Right renal pelvis (tissue), 4 donors: ENCODE data around the gene DIP2C. TPM values are rescaled to one million over a fixed set of nuclear protein-coding genes. Genes with fewer than 3 reads are reported as not detected.
"Not testable (repeated sequence)": the region's sequence is repeated elsewhere in the genome, so short reads cannot be mapped to it uniquely, and the experiment has no call there.

Experiments used
- DNase-seq, 4 donors: peaks; one replicate each; pipeline ENCODE4 v3.0.0-alpha.2; 2013; ENCODE audit warnings: low read depth in 4 of 4, low spot score in 3 of 4, missing footprints in 1 of 4
- polyA plus RNA-seq, 4 donors: library from polyadenylated mRNA; unstranded; fragments of 120-200 nt; gene quantifications; one replicate each; pipeline ENCODE4 v1.2.1, GENCODE V29; 2013; ENCODE audit not compliant: insufficient read length in 4 of 4

The DIP2C gene
- polyA plus RNA-seq, 4 donors = 19.6 to 22.4 (median 21.1) TPM

DNA sequence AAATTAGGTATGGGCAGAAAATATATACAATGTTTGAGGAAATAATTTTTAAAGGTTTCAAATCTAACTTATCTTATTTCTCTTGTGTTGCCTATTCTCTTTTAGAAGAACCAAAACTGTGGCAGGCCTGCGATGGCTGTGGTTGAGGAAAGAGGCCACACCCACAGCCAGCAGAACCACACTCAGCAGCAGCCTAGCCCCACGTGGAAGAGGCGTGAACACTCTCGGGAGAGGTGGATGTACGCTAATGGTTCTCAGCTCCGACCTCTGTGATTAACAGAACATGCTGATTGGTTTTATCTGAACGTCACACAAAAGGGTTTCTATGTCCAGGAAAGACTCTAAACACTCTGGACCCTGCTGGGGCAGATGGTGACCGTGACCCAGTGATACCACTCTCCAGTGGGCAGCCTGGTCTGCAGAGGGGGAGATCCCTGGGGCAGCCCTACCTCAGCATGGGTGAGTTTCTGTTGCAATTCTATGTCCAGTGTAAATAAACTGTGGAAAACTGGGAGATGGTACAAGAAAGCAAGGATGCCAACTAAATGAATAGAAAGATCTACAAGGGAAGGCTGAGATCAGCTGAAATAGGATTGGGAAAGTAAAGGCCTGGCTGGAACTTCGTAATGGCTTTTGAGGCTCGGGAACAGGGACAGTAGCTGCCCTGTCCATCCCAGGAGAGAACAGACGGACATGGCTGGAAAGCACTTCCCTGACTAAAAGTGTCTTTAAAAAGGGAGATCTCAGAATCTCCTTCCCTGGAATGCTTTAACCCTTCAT is 26.6 kb downstream of the DIP2C start:
- no peak for DNase-seq

DNA sequence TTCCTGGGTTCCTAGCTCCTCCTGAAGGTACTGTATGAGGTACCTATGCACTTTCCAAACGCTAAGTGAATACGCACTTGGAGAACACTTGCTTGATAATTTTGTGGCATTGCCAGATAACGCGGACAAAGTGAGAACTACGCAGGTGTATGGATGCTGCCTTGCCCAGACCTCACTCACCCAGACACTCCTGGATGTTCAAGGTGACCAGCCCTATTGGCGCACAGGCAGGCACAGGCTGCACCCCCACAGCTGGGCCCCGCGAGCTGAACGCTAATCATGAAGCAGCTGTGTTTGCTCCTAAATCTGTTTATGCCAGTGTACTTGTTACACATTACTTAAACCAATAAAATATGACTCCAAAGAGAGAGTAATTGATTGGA is 27.3 kb downstream of the DIP2C start:
- DNase-seq = no peak

DNA sequence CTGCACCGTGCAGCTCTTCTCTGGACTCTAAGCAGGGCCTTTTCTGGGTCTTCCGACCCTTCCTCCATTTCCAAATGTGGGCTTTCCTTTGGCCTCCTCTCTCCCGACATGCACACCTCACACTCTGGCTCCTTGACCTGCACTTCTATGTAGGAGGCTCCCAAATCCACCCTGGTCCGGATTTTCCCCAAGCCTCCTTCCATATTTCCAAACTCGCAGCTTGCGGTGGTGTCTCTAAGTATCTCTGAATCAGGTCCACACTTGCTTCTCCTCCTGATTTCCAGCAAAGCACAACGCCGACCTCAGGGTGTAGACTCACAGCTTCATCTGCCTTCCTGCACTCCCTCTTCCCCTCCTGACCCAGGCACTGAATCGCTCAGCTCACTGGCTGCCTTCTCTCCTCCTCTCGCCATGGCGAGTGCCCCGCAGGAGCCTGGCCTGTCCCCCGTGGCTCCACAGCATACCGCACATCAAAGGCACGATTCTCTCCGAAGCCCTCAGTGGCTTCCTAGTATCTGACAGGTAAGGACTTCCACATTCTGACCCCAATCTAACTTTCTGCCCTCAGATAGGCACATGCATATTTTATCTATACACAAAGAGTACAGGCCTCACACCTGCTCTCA is 27.8 kb downstream of the DIP2C start:
- no peak for DNase-seq

DNA sequence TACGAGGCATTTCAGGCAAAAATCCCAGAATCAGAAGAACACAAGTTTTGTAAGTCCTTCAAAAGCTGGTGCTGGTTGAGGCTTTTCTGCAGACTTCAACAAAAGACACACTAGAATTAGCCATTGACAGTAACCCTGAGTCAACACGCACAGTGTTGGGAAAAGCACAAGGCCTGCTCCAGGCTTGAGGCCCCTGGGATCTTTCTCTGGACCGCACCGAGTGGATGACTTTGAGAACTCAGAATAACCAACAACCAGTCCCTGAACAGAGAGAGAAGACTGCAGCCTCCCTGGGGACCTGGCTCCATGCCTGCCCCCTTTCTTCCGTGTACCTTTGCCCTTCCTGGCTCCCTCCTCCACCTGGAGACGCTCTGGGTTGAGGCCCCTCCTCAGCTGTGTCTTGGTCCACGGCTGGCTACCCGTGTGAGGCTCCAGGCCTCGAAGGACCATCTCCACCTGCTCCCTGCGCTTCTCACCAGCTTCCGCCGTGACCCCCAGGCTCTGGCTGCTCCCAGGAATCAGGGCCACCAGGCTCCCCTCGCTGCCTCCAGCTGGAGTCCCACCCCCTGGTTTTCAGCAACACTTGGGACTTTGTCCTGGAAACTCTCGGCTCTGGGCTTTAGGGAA is 28.4 kb downstream of the DIP2C start:
- no peak for DNase-seq

DNA sequence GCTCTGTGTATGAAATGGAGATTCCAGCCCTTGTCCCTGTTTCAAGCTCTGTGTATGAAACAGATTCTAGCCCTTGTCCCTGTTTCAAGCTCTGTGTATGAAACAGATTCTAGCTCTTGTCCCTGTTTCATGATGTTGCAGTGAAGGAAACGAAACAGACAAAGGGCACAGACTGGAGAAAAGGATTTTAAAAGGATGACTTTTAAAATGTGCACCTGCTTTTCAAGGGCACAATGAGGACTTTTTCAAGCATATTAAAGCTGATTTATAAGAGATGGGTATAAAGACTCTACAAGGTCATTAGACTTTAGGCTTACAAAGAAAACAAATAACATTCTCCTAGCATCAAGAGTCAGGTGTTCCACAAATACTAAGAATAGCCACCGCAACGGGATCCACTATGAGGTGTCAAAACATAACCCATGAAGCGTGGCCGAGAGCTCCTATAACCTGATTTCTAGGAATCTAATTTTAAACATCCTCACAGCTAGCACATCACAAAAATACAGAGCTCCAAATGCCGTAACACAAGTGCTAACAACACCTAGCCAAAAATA is 29.0 kb downstream of the DIP2C start:
- DNase-seq = no peak

DNA sequence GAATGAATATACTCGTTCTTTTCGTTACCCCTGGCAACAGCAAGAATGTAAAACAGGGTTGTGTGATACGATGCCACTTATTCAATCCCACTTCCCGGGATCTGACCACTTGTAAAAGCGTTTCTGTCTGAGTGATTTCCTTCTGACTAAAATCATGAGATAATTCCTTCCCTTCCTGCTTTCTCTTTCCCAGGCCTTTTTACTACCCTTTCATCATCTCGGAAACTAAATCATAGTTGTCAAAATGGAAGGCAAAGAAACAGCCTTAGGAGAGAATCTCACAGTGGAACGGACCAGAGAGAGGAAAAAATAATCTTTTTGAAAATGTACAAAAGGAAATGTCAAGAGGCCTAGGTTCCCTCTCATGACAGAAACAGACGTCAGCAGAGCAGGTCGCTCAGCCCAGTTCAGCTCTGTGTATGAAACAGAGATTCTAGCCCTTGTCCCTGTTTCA is 29.8 kb downstream of the DIP2C start:
- DNase-seq = no peak

DNA sequence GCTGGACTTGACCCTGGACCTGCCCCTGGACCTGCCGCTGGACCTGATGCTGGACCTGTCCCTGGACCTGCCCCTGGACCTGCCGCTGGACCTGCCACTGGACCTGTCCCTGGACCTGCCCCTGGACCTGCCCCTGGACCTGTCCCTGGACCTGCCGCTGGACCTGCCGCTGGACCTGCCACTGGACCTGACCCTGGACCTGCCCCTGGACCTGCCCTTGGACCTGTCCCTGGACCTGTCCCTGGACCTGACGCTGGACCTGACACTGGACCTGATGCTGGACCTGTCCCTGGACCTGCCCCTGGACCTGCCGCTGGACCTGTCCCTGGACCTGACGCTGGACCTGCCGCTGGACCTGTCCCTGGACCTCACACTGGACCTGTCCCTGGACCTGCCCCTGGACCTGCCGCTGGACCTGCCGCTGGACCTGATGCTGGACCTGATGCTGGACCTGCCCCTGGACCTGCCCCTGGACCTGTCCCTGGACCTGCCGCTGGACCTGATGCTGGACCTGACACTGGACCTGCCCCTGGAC is 31.6 kb downstream of the DIP2C start:
- DNase-seq = not testable (repeated sequence)

DNA sequence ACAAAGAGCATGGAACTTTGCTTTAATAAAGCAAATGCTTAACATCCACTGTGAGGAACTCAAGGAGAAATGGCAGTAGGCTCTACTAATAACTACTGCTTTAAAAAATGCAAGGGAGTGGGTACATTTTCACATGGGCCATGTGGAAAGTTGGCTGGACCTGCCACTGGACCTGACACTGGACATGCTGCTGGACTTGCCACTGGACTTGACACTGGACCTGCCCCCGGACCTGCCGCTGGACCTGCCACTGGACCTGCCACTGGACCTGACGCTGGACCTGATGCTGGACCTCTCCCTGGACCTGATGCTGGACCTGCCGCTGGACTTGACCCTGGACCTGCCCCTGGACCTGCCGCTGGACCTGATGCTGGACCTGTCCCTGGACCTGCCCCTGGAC is 32.6 kb downstream of the DIP2C start:
- no peak for DNase-seq

DNA sequence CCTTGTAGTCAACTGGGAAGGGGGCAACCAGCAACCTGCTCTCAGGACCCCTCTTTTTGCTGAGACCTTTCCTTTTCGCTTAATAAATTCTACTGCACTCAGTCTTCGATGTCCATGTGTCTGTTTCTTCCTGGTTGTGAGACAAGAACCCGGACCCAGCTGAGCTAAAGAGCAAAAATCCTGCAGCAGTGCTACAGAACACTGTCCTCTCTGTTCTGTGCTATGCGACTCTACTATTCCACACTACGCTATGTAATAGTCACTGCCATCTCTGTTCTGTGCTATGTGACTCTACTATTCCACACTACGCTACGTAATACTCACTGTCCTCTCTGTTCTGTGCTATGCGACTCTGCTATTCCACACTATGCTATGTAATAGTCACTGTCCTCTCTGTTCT is 34.3 kb downstream of the DIP2C start:
- no peak for DNase-seq

DNA sequence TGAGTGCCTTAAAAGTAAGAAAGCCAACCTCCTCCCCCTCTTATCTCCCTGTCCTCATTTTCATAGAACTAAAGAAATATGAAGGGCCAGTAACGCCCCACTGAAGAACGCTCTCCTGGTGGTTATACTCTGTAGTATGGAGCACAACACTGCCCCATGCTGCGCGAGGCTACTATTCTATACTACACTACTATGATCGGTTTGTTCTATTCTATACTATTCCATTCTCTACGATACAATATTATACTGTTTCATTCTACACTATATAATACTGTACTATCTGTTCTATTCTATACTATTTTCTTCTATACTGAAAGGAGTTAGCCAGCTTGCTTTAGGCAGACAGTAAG is 34.8 kb downstream of the DIP2C start:
- DNase-seq = no peak

DNA sequence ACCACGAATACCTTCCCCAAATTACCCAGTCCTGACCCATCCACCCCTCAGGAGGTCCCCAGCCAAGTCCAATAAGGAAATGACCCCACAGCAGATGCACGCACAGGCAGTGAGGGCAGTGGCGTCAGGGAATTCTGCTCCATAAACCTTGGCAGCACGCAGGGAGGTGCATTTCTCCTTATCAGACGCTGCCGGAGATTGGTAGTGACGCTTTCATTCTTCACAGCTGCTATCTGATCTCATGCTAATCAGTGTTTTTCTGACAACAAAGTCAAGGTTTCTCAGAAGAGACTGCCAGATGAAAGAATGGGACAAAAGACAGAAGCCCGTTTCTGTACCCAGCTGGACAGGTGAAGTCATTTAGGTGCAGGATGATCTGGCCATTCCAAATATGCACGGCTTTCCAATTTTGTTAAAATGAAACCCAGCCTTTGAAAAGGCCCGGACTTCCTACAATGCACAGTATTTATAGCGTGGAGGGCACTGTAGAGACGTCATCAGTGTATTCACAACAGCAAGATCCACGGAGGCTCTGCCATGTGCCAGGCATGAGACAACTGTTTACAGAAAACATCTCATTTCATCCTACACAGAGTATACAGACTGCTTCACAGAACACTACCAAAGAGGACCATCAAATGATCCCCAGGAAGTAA is 35.3 kb downstream of the DIP2C start:
- DNase-seq = no peak

DNA sequence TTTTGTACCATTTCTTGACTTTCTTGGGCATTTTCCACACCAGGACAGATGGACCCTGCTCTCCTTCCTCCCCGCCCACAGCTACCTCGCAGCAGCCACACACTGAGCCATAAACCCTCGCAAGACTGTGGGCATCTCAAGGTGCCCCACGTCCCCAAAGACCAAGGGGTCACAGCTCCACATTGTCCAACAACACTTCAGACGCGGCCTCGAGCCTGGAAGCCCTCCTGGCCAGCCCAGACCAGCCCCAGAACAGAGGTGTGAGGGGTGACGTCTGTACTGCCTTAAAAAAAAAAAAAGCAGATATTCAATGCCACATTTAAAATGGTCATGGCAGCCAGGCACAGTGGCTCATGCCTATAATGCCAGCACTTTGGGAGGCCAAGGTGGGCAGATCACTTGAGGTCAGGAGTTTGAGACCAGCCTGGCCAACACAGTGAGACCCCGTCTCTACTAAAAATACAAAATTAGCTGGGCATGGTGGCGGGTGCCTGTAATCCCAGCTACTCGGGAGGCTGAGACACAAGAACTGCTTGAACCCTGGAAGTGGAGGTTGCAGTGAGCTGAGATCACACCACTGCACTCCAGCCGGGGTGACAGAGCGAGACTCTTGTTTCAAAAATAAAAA is 36.5 kb downstream of the DIP2C start:
- not testable (repeated sequence) for DNase-seq

DNA sequence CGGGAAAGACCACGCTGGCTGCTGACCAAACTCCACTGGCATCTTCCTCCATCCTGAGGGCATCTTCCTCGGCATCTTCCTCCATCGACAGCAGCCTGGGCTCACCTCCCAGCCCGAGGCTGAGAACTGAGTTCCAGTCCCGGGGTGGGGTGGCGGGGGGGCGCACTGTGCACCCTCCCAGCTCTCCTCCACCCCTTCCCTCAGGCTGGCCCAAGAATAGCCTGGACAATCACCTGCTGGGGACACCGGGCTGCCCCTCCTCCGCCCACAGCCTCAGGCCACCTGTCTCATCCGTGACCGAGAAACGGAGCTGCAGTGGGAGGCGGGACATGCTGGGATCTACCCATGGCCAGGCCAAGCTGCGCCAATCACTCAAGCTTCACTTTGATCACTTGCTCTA is 37.2 kb downstream of the DIP2C start:
- no peak for DNase-seq

DNA sequence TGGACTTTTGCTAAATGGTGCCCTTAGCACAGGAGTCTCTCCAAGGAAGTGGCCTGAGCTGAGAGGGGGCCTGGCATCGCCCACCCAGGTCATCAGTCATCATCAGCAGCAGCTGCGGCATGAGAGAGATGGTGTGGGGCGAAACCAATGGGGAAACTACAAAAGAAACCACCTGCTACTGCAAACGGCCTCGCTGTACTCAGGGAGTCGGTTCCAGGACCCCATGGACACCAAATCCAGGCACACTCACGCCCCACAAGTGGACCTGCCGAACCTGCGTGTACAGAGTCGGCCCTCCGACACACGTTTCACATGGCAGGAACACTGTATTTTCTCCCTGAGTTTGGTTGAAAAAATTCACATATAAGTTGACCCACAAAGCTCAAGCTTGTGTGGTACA is 37.8 kb downstream of the DIP2C start:
- no peak for DNase-seq

DNA sequence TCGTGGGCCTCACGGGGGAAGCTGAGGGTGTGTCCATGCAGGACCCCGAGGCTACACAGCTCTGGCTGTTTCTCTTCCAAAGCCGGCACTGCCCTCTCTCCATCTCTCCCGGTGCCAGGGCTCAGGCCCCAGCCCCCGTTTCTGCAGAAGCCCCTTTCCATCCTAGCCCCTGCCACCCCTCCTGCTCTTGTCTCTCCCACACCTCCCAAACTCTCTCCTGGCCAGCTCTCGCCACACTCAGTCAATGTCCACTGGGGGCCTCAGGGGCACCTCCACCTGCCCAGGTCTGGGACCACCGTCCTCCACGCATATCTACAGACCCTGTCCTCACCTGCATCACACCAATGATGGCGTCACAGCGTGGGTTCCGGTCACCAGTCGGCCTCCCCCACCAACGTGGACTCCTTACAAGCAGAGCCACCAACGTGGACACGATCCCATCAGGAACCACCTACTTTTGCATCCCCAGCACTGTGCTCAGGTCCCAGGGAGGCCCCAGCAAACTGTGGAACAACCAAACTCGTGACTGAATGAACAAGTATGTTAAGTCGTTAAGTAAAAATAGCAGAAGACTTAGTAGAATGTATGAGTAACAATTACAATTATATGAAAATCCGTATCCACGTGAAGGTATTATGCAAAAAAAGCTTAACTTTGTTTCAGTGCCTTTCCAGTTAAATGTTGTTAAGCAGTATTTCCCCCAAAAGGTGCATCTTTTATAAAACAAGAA is 38.4 kb downstream of the DIP2C start:
- no peak for DNase-seq

DNA sequence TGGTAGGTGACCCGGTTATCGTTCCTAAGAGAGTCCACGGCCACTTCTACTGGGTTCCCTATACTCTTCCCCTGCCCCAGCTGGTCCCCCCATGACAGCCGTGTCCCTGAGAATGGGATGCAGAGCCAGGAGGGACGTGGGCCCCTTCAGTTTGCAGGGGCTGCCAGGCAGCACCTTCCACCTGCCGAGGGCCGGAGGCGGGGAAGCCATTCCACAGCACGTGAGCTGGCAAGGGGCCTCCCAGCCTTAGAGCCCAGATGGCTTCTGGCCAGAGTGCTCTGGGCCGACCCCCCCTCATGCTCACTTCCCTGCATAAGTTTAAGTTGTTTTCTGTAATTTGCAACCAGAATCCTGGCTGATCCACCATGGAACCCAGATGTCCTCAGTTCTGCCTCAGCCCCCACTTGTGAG is 39.0 kb downstream of the DIP2C start:
- DNase-seq = no peak

DNA sequence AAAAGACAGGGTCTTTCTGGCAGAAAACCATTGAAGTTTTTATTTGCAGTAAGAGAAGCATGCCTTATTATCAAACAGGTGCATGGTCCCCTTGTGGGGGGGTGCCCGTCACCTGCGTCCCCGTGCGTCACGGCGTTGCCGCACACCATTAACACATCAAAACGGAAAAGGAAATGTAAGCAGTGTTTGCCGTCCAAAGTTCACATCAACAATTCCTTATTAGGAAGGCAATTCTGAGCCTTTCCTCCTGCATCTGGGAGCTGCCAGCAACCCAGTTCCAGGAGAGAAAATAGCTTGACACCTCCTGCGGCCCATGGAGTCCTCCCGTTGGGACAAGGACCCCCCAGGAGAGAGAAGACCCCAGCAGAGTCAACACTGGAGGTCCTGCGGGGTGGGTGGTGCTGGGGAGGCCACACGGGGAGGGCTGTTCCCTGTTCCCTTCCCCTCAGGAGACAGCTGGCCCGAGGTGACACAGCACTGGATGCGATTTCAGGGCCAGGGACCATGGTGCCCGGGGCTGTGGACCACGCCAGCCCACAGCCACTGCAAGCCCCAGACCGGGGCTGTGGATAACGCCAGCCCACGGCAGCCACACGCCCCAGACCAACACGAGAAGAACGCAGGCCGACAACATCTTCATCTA is 39.5 kb downstream of the DIP2C start:
- no peak for DNase-seq

DNA sequence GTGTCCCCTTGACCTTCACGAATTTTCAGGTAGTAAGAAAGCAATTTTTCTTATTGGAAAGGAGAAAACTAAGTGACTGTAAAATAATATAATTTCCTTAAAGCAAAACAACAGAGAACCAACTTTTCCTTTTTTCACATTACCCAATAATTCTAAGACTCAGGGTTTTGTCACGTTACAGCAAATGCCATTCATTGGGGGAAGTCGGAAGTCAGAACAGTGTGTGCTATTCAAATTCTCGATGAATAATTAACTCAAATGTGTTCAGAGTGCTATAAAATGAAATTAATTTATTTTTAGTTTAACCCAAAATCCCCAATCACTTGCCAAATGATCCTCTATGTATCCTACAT is 40.0 kb downstream of the DIP2C start:
- DNase-seq = no peak

DNA sequence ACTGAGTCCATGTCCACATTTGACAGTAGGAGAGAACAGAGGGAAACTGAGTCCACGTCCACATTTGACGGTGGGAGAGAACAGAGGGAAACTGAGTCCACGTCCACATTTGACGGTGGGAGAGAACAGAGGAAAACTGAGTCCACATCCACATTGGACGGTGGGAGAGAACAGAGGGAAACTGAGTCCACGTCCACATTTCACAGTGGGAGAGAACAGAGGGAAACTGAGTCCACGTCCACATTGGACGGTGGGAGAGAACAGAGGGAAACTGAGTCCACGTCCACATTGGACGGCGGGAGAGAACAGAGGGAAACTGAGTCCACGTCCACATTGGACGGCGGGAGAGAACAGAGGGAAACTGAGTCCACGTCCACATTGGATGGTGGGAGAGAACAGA is 42.4 kb downstream of the DIP2C start:
- DNase-seq = not testable (repeated sequence)
